GM12878 (cell line): Measurements from ENCODE around the gene GBGT1. TPM values are rescaled to one million over a fixed set of nuclear protein-coding genes. Genes with fewer than 3 reads are reported as not detected.

Experiments
- ATAC-seq: fragments of 200-7000 bp; cut with Tn5 transposase; 3 replicates; pipeline ENCODE4 v1.9.1; 2020; ENCODE audit warnings: mild to moderate bottlenecking, moderate library complexity
- BruUV-seq: library from RNA; stranded (reverse); fragments of 400-500 nt; replicated peaks from 2 replicates; lab custom pipeline; 2021; lab: Mats Ljungman, UMichigan
- CTCF ChIA-PET: fragments of 300-600 bp; sonication (Branson Sonifier 250); formaldehyde crosslinking; extraction: SDS; loops from one replicate; lab custom pipeline; 2021; ENCODE audit warnings: inconsistent platforms; lab: Yijun Ruan, JAX
- POLR2A ChIA-PET: fragments of 350-600 bp; formaldehyde crosslinking; extraction: SDS; loops from one replicate; lab custom pipeline; 2021; ENCODE audit warnings: inconsistent platforms; lab: Charles Lee
- RAD21 ChIA-PET: fragments of 300-600 bp; sonication (Branson Sonifier 250); formaldehyde crosslinking; loops from one replicate; lab custom pipeline; 2023; ENCODE audit warnings: antibody characterized with exemption; ENCODE audit not compliant: unreplicated experiment; lab: Charles Lee
- SMC1A ChIA-PET: fragments of 300-600 bp; sonication (Branson Sonifier 250); formaldehyde crosslinking; loops from one replicate; lab custom pipeline; 2023; ENCODE audit not compliant: unreplicated experiment, uncharacterized antibody; lab: Charles Lee
- DNase-seq: peaks from one replicate; pipeline ENCODE4 v3.0.0-alpha.2; 2011; ENCODE audit warnings: low read depth, low spot score
- FAIRE-seq: peaks from 3 replicates; lab custom pipeline; 2011; peaks lifted over from hg19 to GRCh38; lab: Jason Lieb, UNC
- H2AFZ ChIP-seq: 2 replicates; pipeline ENCODE4 v1.6.0; 2011; ENCODE audit warnings: low read depth, low read length, control low read depth; ENCODE audit not compliant: control insufficient read depth
- H3K27ac ChIP-seq: 2 replicates; pipeline ENCODE4 v1.5.1; 2011; ENCODE audit warnings: control low read depth; ENCODE audit not compliant: control insufficient read depth, insufficient read depth
- H3K27me3 ChIP-seq, 2 experiments: replicated peaks in 1 of 2; 2 replicates each; pipeline versions ENCODE4 v1.6.0 to v1.6.1; 2011; ENCODE audit warnings: low read length in 1 of 2; ENCODE audit not compliant: control insufficient read depth in 2 of 2, insufficient read depth in 2 of 2
- H3K36me3 ChIP-seq, 2 experiments: 2 replicates each; pipeline ENCODE4 v1.5.1; 2011; ENCODE audit warnings: low read length in 1 of 2; ENCODE audit not compliant: control insufficient read depth in 2 of 2, insufficient read depth in 2 of 2
- H3K4me1 ChIP-seq: 2 replicates; pipeline ENCODE4 v1.6.1; 2011; ENCODE audit warnings: mild to moderate bottlenecking, low read length, moderate library complexity, mixed read lengths; ENCODE audit not compliant: control insufficient read depth, insufficient read depth
- H3K4me2 ChIP-seq: 2 replicates; pipeline ENCODE4 v1.6.0; 2011; ENCODE audit warnings: control low read depth; ENCODE audit not compliant: control insufficient read depth, insufficient read depth
- H3K4me3 ChIP-seq: fragments of 200-600 bp; sonication (generic); 2 replicates; pipeline ENCODE4 v1.5.1; 2016
- H3K79me2 ChIP-seq: 2 replicates; pipeline ENCODE4 v1.6.0; 2011; ENCODE audit warnings: low read length; ENCODE audit not compliant: control insufficient read depth, insufficient read depth
- H3K9ac ChIP-seq: 2 replicates; pipeline ENCODE4 v1.8.0; 2011; ENCODE audit warnings: low read length, control low read depth, mixed read lengths; ENCODE audit not compliant: control insufficient read depth, insufficient read depth
- H3K9me3 ChIP-seq: replicated peaks from 3 replicates; pipeline ENCODE4 v1.5.1; 2011; ENCODE audit warnings: mild to moderate bottlenecking, low read length; ENCODE audit not compliant: control insufficient read depth, insufficient read depth
- H4K20me1 ChIP-seq: 2 replicates; pipeline ENCODE4 v1.6.0; 2011; ENCODE audit not compliant: control insufficient read depth, insufficient read depth
- ATF7 ChIP-seq: fragments of 450-650 bp; IDR thresholded peaks from 2 replicates; pipeline ENCODE4 v1.6.1; 2016; ENCODE audit warnings: low read depth, mild to moderate bottlenecking
- BRCA1 ChIP-seq: IDR thresholded peaks from 2 replicates; pipeline ENCODE4 v1.6.1; 2011; ENCODE audit warnings: low read depth, low read length, improper control_type of control experiment
- CHD2 ChIP-seq: IDR thresholded peaks from 2 replicates; pipeline ENCODE4 v1.6.1; 2011; ENCODE audit warnings: low read depth, low read length, improper control_type of control experiment, borderline replicate concordance
- CREB1 ChIP-seq: IDR thresholded peaks from 2 replicates; pipeline ENCODE4 v1.6.1; 2012; ENCODE audit warnings: low read depth, mild to moderate bottlenecking, inconsistent platforms
- DPF2 ChIP-seq: fragments of 450-650 bp; IDR thresholded peaks from 2 replicates; pipeline ENCODE4 v1.6.1; 2017; ENCODE audit warnings: mild to moderate bottlenecking
- E2F8 ChIP-seq: fragments of 450-650 bp; IDR thresholded peaks from 2 replicates; pipeline ENCODE4 v1.6.1; 2018; ENCODE audit warnings: mild to moderate bottlenecking, low read depth, moderate library complexity; ENCODE audit not compliant: partially characterized antibody
- FOS ChIP-seq: IDR thresholded peaks from 3 replicates; pipeline ENCODE4 v1.6.1; 2011; ENCODE audit warnings: borderline replicate concordance; ENCODE audit not compliant: insufficient read length; ENCODE audit errors: extremely low read depth
- FOXK2 ChIP-seq: fragments of 450-650 bp; IDR thresholded peaks from 2 replicates; pipeline ENCODE4 v1.6.1; 2017; ENCODE audit warnings: mild to moderate bottlenecking, moderate library complexity
- GATAD2B ChIP-seq: fragments of 450-650 bp; conservative IDR thresholded peaks from 2 replicates; pipeline ENCODE4 v1.6.1; 2017; ENCODE audit warnings: low read depth, mild to moderate bottlenecking, moderate library complexity
- MEF2A ChIP-seq: IDR thresholded peaks from 2 replicates; pipeline ENCODE4 v1.6.1; 2011; ENCODE audit warnings: low read depth, mild to moderate bottlenecking, low read length, moderate library complexity; ENCODE audit not compliant: insufficient read depth
- MEF2B ChIP-seq: fragments of 450-650 bp; IDR thresholded peaks from 2 replicates; pipeline ENCODE4 v1.6.1; 2018; ENCODE audit warnings: mild to moderate bottlenecking, moderate library complexity; ENCODE audit not compliant: partially characterized antibody, poor library complexity, severe bottlenecking
- NR2F1 ChIP-seq: fragments of 450-650 bp; conservative IDR thresholded peaks from 2 replicates; pipeline ENCODE4 v1.6.1; 2017; ENCODE audit warnings: mild to moderate bottlenecking
- RAD21 ChIP-seq: IDR thresholded peaks from 2 replicates; pipeline ENCODE4 v1.6.1; 2011; ENCODE audit warnings: mild to moderate bottlenecking, low read depth, low read length, moderate library complexity; ENCODE audit not compliant: insufficient read depth
- SIN3A ChIP-seq: IDR thresholded peaks from 2 replicates; pipeline ENCODE4 v1.6.1; 2012; ENCODE audit warnings: low read depth, low read length, improper control_type of control experiment
- SMC3 ChIP-seq: IDR thresholded peaks from 2 replicates; pipeline ENCODE4 v1.6.1; 2011; ENCODE audit warnings: low read length, improper control_type of control experiment, borderline replicate concordance
- SUPT20H ChIP-seq: IDR thresholded peaks from 2 replicates; pipeline ENCODE4 v1.6.1; 2011; ENCODE audit warnings: low read depth, mild to moderate bottlenecking, low read length, moderate library complexity, borderline replicate concordance; ENCODE audit not compliant: control insufficient read depth
- WGBS: methylation state at CpG from one replicate; pipeline ENCODE4 v1.1.6; 2016; ENCODE audit warnings: low lambda C conversion rate; ENCODE audit not compliant: insufficient replicate concordance, insufficient coverage; ENCODE audit errors: missing lambda C conversion rate; 5-methylcytosine and 5-hydroxymethylcytosine counted together
- in situ Hi-C: fragments of 300-500 bp; cut with MboI; formaldehyde crosslinking; loops from 9 replicates; pipeline ENCODE4 v1.14.3; 2018; ENCODE audit warnings: mixed read lengths
- intact Hi-C: fragments of 100-400 bp; cut with micrococcal nuclease; formaldehyde crosslinking; loops from one replicate; pipeline ENCODE4 v1.14.2; 2022; ENCODE audit not compliant: unreplicated experiment
- polyA plus RNA-seq, 11 experiments: library from polyadenylated mRNA; depleted of rRNA in 4 of 11; unstranded in 6 of 11; stranded (reverse) in 5 of 11; fragments of >200 nt; fragmentation: Nextera tagmentation in 4 of 11; fragmentation: Illumina TruSeq in 1 of 11; extraction: Ambion mirVana in 4 of 11; extraction: Trizol in 1 of 11; gene quantifications; 1 replicate in 1 of 11; 2 replicates in 10 of 11; pipeline versions ENCODE4 v1.2.1 to v1.2.3, GENCODE V29; 2011 to 2016; ENCODE audit warnings: inconsistent platforms in 2 of 11, missing spikeins in 2 of 11, low read depth in 1 of 11
- total RNA-seq, 4 experiments: library from RNA; depleted of rRNA in 3 of 4; stranded (reverse); fragments of >200 nt in 3 of 4; fragmentation: Illumina TruSeq in 1 of 4; extraction: Trizol in 1 of 4; gene quantifications; 2 replicates each; pipeline versions ENCODE4 v1.2.1 to v1.2.3, GENCODE V29; 2013 to 2021
- TF ChIP-seq, protein P1 (sequence below): IDR thresholded peaks from 2 replicates; pipeline ENCODE4 v1.6.1; 2012; ENCODE audit warnings: low read depth, low read length, improper control_type of control experiment
- TF ChIP-seq, protein P2 (sequence below): fragments of 150-350 bp; IDR thresholded peaks from 2 replicates; pipeline ENCODE4 v1.6.1; 2014; ENCODE audit warnings: mild to moderate bottlenecking, low read depth, low read length

GBGT1 gene
- total and polyA plus RNA-seq, 10 of the 15 experiments (the other 5 are each of a cell fraction or from before 2014, with no cell fraction given): 0.08 to 1.9 (median 0.49) TPM

DNA sequence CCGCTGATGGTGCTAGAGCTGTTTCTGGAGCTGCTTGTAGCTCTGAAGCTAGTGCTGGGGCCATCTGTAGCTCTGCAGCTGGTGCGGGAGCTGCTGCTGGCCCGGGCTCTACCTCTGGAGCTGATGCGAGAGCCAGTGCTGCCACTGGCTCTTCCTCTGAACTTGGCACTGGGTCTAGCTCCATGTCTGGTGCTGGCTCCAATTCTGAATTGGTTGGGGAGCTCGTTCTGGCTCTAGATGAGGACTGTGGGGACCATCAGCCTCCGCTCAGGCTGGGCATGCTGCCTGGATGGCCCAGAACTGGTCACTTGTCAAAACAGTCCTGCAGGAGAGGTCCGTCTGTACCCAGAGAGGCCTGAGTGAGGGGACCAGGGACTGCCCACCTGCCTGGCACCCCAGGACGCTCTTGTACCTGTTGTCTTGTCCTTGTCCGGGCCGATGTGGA is 23.9 kb upstream of the GBGT1 start:
- no peak for ATAC-seq
- TF ChIP-seq NR2F1: no peak
- TF ChIP-seq MEF2A: no peak
- no peak for TF ChIP-seq BRCA1
- no peak for TF ChIP-seq FOXK2
- TF ChIP-seq GATAD2B: no peak
- no peak for TF ChIP-seq SIN3A
- no peak for TF ChIP-seq MEF2B
- no peak for TF ChIP-seq CHD2
- TF ChIP-seq, protein P1, sequence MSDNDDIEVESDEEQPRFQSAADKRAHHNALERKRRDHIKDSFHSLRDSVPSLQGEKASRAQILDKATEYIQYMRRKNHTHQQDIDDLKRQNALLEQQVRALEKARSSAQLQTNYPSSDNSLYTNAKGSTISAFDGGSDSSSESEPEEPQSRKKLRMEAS: no peak
- TF ChIP-seq, protein P2, sequence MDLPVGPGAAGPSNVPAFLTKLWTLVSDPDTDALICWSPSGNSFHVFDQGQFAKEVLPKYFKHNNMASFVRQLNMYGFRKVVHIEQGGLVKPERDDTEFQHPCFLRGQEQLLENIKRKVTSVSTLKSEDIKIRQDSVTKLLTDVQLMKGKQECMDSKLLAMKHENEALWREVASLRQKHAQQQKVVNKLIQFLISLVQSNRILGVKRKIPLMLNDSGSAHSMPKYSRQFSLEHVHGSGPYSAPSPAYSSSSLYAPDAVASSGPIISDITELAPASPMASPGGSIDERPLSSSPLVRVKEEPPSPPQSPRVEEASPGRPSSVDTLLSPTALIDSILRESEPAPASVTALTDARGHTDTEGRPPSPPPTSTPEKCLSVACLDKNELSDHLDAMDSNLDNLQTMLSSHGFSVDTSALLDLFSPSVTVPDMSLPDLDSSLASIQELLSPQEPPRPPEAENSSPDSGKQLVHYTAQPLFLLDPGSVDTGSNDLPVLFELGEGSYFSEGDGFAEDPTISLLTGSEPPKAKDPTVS: no peak
- TF ChIP-seq DPF2: no peak
- TF ChIP-seq E2F8: no peak
- TF ChIP-seq FOS: no peak
- TF ChIP-seq SMC3: no peak
- no peak for TF ChIP-seq CREB1
- no peak for TF ChIP-seq ATF7
- no peak for TF ChIP-seq SUPT20H
- TF ChIP-seq RAD21: no peak
- TF ChIP-seq, all 136 proteins: peak for 0
- in situ Hi-C loops: loop anchor here (5.0 kb wide), 1 partner anchor 300 kb away; no protein-coding TSS in a partner anchor
- no peak for DNase-seq
- Histone ChIP-seq H3K36me3 (no peaks in the 10 kb centered on the region), H3K27me3 (peaks cover 0 to 5% of the 10 kb centered on the region in 2 experiments), H3K4me2 (no peak overlapping the region), H3K27ac (no peak overlapping the region), H3K9ac (no peak overlapping the region), H4K20me1 (no peaks in the 10 kb centered on the region), H2AFZ (no peak overlapping the region), H3K79me2 (no peaks in the 10 kb centered on the region), H3K4me1 (no peaks in the 10 kb centered on the region), H3K9me3 (no peaks in the 10 kb centered on the region), H3K4me3 (no peak overlapping the region)
- WGBS: 41% methylated on average over 10 of the region's 10 CpGs
- SMC1A ChIA-PET: interaction anchor here (1.0 to 4.2 kb wide), 4 partner anchors 29 to 298 kb away, joined by 3 to 21 read pairs (median 8); no protein-coding TSS in a partner anchor
- POLR2A ChIA-PET: no interaction called here
- RAD21 ChIA-PET: interaction anchor here (0.8 to 3.7 kb wide), 4 partner anchors 20 to 301 kb away, joined by 3 to 12 read pairs (median 4); no protein-coding TSS in a partner anchor
- no TSS peak for BruUV-seq
- FAIRE-seq: no peak
- CTCF ChIA-PET: interaction anchor here (0.7 to 5.0 kb wide), 16 partner anchors 12 to 308 kb away, joined by 3 to 61 read pairs (median 6); no protein-coding TSS in a partner anchor
- intact Hi-C loops: loop anchor here (10.0 kb wide), 1 partner anchor 137 kb away; no protein-coding TSS in a partner anchor
